Activated CD4-positive, CD25-positive, alpha-beta regulatory T cell (primary cell): ENCODE data around the gene CPLANE2.
"Not testable (repeated sequence)": the region's sequence is repeated elsewhere in the genome, so short reads cannot be mapped to it uniquely, and the experiment has no call there.

Source experiments
- DNase-seq, 4 experiments: peaks; one replicate each; lab custom pipeline; 2025; lab: John Stamatoyannopoulos, UW

The CPLANE2 gene

DNA sequence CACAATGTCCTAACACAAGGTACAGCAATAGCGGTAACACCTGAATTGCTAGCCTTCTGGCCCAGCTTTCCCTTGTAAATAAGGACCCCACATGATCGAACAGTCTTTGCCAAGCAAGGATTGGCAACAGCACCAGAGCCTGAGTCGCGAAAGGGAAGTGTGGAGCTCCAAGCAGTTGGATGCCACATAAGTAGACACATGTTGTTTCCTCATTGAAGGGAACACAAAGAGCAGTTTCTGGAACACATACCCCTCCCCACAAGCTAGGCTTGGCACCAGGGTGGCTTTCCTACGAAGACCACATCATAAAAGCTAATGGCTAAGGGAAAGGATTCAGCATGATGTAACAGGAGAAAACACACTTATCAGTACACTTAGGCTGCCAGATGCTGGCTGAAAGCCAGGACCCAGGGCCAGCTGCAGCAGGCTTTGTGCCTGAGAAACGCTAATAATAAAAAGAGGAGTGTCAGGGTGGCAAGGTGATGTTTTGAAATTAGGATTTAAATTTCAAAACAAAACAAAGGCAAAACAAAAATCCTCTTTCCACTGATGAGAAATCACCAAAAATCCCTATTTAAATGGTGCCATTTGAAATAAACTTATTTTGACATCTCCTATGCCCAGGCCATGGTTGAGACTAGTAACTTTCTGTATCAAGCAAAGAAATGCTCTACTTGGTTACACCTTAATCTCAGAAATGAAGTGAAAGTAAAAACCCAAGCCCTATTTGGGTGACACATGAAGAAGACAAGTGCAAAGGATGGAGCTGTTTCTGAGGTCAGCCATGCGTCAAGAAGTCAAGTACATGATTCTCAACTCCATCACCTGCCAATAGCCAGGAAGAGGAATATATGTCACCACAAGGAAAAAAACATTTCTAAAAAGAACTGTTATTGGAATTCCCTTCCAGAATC lies 11.9 kb upstream of the CPLANE2 start:
- no peak for DNase-seq

- no peak for DNase-seq
Measured at GRCh38 chr1:16248007-16248436, 11.0 kb upstream of the CPLANE2 start.

GRCh38 chr1:16247441-16247840 lies 10.5 kb upstream of the CPLANE2 start:
- no peak for DNase-seq

GRCh38 chr1:16246961-16247360 lies 10.0 kb upstream of the CPLANE2 start:
- no peak for DNase-seq

DNA sequence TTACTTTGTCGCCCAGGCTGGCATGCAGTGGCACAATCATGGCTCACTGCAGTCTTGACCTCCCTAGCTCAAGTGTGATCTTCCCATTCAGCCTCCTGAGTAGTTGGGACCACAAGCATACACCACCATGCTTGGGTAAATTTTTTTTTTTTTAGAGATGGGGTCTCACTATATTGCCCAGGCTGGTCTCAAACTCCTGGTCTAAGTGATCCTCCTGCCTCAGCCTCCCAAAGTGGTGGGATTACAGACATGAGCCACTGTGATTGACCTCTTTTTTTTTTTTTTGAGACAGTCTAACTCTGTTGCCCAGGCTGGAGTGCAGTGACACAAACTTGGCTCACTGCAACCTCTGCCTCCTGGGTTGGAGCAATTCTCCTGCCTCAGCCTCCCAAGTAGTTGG lies 9.3 kb upstream of the CPLANE2 start:
- not testable (repeated sequence) for DNase-seq

GRCh38 chr1:16245476-16246196 lies 8.7 kb upstream of the CPLANE2 start:
- DNase-seq = no peak

DNA sequence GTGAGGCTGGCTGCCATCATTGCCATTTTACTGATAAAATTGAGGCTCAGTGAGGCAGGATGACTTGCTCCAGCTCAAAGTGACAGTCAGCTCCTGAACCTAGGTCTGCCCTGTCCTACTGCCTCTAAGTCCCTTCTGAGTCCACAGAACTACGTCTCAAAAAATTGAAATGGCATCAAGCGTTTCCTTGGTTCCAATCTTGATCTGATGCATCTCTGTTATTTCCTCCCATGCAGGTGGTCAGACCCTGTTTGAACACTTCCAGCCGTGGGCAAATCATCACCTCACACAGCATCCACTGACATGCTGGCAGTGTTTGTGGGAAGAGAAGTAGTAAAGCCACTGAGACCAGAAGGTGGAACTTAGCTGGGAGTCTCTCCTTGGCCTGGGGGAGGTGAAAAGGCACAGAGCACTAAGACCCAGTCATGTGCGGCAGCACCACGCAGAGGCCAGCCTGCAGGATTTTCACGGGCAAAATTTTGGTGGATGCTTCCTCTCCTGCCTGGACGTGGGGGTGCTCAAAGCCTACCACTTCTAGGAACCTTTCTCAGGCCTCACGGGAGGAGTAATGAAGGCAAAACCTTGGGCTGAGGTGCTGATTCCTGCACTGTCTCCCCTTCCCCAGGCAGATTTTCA lies 7.8 kb upstream of the CPLANE2 start:
- no peak for DNase-seq

- DNase-seq = peak; percentile 30 to 63 (median 46)
Measured at GRCh38 chr1:16243936-16244649, 7.1 kb upstream of the CPLANE2 start.

- no peak for DNase-seq
Measured at GRCh38 chr1:16243215-16243610, 6.2 kb upstream of the CPLANE2 start.

DNA sequence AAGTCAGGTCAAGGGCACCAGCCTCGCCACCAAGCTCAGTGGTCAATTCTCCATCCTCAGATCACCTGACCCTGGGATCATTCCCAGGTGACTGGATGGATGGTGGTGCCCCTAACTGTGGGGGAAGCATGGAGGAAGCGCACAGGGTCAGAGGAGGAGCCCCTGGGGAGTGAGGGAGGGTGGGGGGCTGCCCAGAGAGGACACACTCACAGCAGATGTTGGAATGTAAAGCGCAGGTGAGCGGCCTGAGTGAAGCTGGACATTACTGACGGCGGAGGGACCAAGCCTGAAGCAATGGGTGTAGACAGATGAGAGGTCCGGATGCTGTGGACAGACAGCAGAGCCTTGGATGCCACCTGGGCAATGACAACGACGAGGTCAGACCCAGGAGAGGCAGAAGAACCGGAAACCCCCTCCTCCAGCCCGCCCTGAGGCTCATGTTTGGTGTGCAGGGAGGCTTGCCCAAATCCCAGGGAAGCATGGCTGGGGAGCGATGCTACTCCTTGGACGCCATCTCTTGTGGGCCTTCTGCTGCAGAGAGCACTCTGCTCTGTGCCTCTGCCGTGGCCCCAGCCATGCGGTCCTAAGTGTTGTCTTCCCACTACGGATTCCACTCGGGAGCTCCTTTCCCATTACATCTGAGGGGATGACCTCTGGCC lies 5.7 kb upstream of the CPLANE2 start:
- no peak for DNase-seq

- DNase-seq = no peak
Measured at GRCh38 chr1:16241221-16241708, 4.3 kb upstream of the CPLANE2 start.

DNA sequence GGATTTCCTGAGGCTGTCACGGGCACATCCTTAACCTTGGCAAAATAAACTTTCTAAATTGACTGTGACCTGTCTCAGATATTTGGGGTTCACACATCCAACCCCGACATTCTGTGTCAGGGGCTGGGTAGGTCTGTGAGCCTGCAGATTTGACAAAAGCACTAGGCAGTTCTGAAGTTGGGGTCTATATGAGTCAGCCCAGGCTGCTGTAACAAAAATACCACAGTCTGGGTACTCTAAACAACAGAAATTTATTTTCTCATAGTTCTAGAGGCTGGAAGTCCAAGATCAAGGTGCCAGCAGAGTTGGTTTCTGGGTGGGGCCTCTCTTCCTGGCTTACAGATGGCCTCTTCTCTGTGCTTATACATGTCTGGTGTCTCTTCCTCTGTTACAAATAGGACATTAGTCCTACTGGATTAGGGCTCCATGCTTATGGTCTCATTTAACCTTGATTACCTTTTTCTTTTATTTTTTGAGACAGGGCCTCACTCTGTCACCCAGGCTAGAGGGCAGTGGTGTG lies 3.0 kb upstream of the CPLANE2 start:
- no peak for DNase-seq

DNA sequence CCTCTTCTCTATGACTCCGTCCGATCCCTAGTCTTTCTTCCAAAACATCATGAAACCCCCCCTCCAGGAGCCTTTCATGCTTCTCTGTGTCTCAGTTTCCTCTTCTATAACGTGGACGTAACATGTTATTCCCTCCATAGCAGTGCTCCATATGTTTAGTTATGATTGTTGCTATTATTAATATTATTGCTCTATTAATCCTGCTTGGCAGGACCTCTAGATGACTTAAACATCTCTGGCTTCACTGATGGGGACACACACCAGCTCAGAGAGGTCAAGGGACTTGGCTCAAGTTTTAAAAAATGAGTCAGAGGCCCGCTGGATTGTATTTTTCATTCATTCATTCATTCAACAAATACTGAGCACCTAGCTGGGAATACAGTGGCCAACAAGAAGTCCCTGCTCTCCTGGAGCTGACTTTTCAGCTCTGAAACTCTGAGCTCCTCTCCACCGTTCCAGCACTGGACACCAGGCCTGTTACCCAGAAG lies 404 bp upstream of the CPLANE2 start:
- no peak for DNase-seq

DNA sequence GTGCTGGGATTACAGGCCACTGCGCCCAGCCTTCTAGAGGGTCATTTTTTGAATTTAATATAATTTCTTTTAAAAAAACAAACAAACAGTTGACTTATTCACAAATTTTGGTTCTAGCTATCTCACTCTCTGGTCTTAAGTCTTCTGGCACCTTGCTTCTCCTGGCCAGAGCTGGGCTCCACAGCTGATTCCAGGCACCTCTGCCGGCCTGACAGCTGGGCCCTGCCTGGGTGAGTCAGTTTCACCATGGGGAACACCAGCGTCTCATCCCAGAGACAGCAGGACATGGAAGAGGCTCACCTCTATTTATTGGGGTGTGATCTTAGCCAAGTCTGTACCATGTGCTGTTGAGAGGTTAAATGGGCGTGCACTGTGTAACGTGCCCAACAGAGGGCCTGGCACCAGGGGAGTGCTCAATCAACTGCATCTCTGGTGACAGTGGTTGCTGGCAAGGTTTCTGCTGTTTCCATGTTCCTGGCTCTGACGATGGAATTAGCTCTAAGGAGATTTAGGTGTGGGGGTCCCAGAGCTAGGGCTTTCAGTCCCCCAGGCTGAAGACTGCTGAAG lies 956 bp downstream of the CPLANE2 start:
- peak in 2 of 4 experiments; percentile 11 to 23 for DNase-seq

DNA sequence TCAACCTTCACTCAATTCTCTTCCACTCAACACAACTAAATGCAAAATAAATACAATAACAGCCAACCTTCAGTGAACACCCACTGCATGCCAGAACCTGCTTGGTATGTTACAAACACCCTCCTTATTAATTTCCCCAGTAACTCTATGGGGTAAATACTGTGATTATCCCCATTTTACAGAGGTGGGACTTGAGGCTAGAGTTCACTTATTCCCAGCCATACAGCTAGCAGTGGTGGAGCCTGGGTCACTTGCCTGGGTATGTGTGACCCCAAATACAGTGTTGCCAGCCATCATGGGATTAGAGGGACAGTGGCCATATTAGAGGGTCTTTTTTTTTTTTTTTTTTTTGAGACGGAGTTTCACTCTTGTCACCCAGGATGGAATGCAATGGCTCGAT lies 1.6 kb downstream of the CPLANE2 start:
- no peak for DNase-seq

GRCh38 chr1:16233431-16233830 lies 3.6 kb downstream of the CPLANE2 start:
- no peak for DNase-seq

- DNase-seq = no peak
Measured at GRCh38 chr1:16232316-16232710, 4.7 kb downstream of the CPLANE2 start.

DNA sequence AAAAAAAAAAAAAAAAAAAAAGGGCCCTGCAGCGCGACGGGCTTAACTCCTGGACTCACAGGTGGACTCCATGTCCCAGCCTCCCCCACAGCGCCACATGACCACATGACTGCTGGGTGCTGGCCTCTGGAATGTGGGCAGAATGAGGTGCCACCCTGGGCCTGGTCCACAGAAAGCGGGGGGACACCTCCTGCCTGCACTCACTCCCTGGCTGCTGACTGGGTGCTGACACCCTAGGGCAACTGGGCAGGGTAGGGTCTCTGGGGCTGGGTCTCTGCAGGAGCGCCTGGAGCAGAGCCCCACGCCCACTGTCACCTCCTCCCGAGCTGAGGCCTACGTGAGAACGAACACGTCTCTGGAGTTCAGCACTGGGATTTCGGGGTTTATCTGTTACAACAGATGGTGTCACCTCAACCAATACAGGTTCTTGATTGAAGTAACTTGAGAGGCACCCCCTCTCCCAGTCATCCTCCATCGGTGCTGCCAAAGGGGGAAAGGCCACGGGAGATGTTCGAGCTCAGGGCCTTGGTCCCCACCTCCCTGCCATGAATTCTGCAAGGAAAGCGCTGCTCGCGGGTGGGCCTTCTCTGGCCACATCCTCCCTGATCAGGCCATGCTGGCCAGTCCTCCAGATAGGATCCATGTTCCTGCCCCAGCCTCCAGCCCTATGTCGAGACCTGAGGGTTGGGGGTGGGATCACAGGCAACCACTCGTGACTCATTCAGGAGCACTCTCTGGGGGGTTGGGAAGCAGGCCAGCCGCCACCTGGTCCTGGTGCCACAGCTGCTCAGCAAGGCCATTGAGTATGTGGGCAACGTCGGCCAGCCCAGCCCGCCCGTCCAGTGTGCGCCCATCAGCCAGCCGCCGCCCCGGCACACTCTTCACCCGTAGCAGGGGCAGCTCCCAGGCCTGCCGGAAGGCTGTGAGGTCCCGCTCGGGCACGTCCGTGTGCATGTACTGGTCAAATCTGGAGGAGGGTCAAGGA lies 5.4 kb downstream of the CPLANE2 start:
- DNase-seq = no peak

- no peak for DNase-seq
Measured at GRCh38 chr1:16230744-16231143, 6.2 kb downstream of the CPLANE2 start.
